NCI-H345 treated with DMSO at 0.1 percent for 48 hours (cell line): ENCODE results near the gene SEC31A.
A peak's percentile ranks its signal among the peaks of the same experiment; 100 is the strongest.

Source experiments
- DNase-seq: peaks from one replicate; lab custom pipeline; 2025; ENCODE audit not compliant: unreplicated experiment; lab: John Stamatoyannopoulos, UW

The SEC31A gene

GRCh38 chr4:82797040-82797404 is 93.9 kb downstream of the SEC31A start:
- no peak for DNase-seq

- DNase-seq, result no peak
Measured at GRCh38 chr4:82792912-82793649, 97.9 kb downstream of the SEC31A start.

DNA sequence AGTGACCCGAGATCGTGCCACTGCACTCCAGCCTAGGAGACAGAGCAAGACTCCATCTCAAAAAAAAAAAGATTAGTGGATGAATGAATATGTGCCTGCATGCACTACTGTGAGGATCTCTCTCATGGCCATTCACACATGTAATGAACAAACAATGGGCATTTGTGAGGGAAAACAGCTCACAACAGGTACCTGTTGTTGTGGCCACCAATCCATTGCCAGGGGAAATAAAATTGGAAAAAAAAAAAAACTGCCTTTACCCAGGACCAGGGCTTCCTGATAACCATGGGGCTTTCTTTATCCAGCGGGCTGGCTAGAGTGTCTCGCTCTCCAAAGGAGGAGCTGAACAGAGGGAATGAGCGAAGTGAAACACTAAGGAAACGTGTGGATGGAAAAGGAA is 99.8 kb downstream of the SEC31A start:
- no peak for DNase-seq

- no peak for DNase-seq
Measured at GRCh38 chr4:82790060-82790660, 100.8 kb downstream of the SEC31A start.

DNA sequence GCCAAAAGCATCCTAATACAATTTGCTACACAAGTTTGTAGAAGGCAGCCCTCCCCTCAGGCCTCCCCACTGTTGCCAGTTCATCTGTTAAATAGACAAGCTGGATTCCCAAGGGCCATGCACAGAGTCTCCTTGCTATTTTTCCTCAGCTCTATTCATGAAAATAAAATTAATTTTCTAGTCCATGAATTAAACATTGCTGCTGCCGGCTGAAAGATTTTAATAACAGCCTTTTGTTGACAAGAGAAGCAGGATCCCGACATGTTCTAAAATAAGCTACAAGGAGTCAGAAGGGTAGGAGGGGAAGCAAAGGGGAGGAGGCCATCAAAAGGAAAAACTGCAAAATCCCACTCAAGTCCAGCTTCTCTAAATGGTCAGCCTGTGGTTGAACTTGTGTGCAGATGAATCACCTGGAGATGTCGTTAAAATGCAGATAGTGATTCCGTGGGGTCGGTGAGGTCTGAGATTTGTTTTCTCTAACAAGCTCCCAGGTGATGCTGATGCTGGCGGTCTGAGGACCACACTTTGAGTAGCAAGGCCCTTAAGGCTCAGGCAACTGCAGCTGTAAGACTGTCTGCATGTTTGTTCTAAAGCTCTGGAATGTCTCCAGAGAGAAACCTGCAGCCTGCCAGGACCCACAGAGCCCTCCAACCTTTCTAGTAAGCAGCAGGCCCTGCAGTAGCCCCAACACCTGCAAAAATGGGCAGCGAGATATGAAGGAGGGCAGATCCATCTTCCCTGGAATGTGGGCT is 101.8 kb downstream of the SEC31A start:
- no peak for DNase-seq

- no peak for DNase-seq
Measured at GRCh38 chr4:82787342-82787741, 103.6 kb downstream of the SEC31A start.

- DNase-seq, result no peak
Measured at GRCh38 chr4:82786828-82787227, 104.1 kb downstream of the SEC31A start.

- DNase-seq, result no peak
Measured at GRCh38 chr4:82785611-82786400, 105.1 kb downstream of the SEC31A start.

- DNase-seq, result no peak
Measured at GRCh38 chr4:82784681-82785610, 106.0 kb downstream of the SEC31A start.

- DNase-seq, result no peak
Measured at GRCh38 chr4:82782626-82783345, 108.2 kb downstream of the SEC31A start.

GRCh38 chr4:82780752-82781231 is 110.2 kb downstream of the SEC31A start:
- peak; percentile 91 for DNase-seq

GRCh38 chr4:82780170-82780751 is 110.7 kb downstream of the SEC31A start:
- DNase-seq, result no peak

- DNase-seq, result no peak
Measured at GRCh38 chr4:82779032-82779431, 111.9 kb downstream of the SEC31A start.

DNA sequence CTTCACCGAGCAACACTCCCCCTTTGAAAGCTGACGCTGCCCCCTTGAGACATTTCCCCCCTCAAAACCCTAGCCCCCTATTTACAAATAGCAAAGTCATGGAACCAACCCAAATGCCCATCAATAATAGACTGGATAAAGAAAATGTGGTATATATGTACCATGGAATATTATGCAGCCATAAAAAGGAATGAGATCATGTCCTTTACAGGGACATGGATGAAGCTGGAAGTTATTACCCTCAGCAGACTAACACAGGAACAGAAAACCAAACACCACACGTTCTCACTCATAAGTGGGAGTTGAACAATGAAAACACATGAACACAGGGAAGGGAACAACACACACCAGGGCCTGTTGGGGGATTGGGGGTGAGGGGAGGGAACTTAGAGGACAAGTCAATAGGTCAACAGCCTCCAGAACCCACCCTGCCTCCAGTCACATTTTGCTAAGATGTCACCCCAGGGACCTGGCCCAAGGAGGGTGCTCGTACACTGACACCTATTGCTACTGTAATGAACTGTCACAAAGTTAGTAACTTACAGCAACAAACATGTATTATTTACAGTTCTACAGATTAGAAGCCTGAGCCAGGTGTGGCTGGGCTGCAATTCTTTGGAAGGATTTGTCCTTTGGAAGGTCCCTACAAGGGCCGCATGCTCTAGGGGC is 113.0 kb downstream of the SEC31A start:
- no peak for DNase-seq

GRCh38 chr4:82776925-82777542 is 113.9 kb downstream of the SEC31A start:
- DNase-seq, result no peak

DNA sequence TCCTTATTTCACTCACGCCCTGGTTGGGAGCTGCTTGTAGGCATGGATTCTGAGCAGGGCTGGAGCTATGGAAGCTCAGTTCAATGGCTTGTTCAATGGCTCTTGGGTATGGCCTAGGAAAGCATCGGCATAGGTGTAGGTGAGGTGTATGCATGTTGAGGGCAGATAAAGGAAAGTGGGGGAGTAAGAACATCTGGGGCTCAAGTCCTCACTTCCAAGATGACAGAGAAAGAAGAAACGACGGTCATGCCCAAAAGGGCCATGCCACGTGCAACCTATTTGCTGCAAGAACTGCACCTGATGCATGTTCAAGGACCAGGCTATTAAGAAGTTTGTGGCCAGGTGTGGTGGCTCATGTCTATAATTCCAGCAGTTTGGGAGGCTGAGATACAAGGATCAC is 115.7 kb downstream of the SEC31A start:
- DNase-seq, result no peak

- DNase-seq, result no peak
Measured at GRCh38 chr4:82774711-82775171, 116.2 kb downstream of the SEC31A start.

DNA sequence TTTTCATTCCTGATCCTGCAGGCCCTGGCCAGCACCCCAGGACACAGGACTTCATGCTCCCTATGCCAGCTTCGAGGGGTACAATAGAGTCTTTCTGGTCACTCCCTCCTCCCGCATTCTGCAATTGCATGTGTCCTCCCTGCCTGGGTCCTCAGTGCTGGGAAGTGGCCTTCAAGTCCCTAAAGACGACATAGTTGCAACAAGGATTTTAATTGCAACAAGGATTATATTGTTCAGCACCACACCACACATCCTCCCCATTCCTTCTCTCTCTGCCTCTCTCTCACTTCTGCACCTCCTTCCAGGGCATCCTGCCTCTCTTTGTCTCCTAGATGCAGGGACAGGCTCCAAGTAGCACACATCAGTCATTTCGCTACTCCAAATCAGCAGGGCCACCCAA is 117.9 kb downstream of the SEC31A start:
- DNase-seq, result no peak
